HepG2 (cell line): Measurements from ENCODE around the gene MACROH2A1. TPM values are rescaled to one million over a fixed set of nuclear protein-coding genes. Genes with fewer than 3 reads are reported as not detected.

Experiments
- ATAC-seq: fragments of 200-7000 bp; cut with Tn5 transposase; 3 replicates; pipeline ENCODE4 v1.9.1; 2020; ENCODE audit warnings: mild to moderate bottlenecking, moderate library complexity
- BruUV-seq: library from RNA; stranded (reverse); fragments of 400-500 nt; replicated peaks from 2 replicates; lab custom pipeline; 2021; lab: Mats Ljungman, UMichigan
- CTCF ChIA-PET: fragments of 300-600 bp; formaldehyde crosslinking; extraction: SDS; loops from one replicate; lab custom pipeline; 2021; ENCODE audit warnings: low total read pairs, inconsistent platforms, low intra/inter-chr PET ratio; lab: Yijun Ruan, JAX
- POLR2A ChIA-PET: fragments of 350-600 bp; sonication (Branson Sonifier 250); formaldehyde crosslinking; loops from one replicate; lab custom pipeline; 2020; ENCODE audit warnings: antibody characterized with exemption, inconsistent platforms; lab: Yijun Ruan, JAX
- DNase-seq: peaks from one replicate; pipeline ENCODE4 v3.0.0-alpha.2; 2015; ENCODE audit warnings: low spot score
- FAIRE-seq: peaks from 3 replicates; lab custom pipeline; 2011; peaks lifted over from hg19 to GRCh38; lab: Jason Lieb, UNC
- H2AFZ ChIP-seq: one replicate; pipeline ENCODE4 v1.6.1; 2011; ENCODE audit warnings: low read length, inconsistent platforms
- H3K27ac ChIP-seq: fragments of 300-600 bp; 3 replicates; pipeline ENCODE4 v1.8.0; 2011; ENCODE audit warnings: mixed run types, mild to moderate bottlenecking, mixed read lengths, low read length, inconsistent platforms; ENCODE audit not compliant: insufficient read depth; ENCODE audit errors: extremely low read length
- H3K27me3 ChIP-seq, 2 experiments: fragments of 200-600 bp in 1 of 2; 2 replicates in 1 of 2; 3 replicates in 1 of 2; pipeline versions ENCODE4 v1.6.0 to v1.8.0; 2011; ENCODE audit warnings: low read length in 2 of 2, mild to moderate bottlenecking in 2 of 2, moderate library complexity in 2 of 2, inconsistent platforms in 1 of 2; ENCODE audit not compliant: insufficient read depth in 2 of 2, control insufficient read depth in 1 of 2
- H3K36me3 ChIP-seq, 2 experiments: fragments of 200-600 bp in 1 of 2; replicated peaks in 1 of 2; 2 replicates in 1 of 2; 3 replicates in 1 of 2; pipeline versions ENCODE4 v1.5.1 to v1.8.0; 2011; ENCODE audit warnings: low read length in 2 of 2, inconsistent platforms in 1 of 2; ENCODE audit not compliant: insufficient read depth in 2 of 2, control insufficient read depth in 1 of 2
- H3K4me1 ChIP-seq: 2 replicates; pipeline ENCODE4 v1.5.1; 2012; ENCODE audit warnings: low read length, inconsistent platforms; ENCODE audit not compliant: insufficient read depth
- H3K4me2 ChIP-seq: 2 replicates; pipeline ENCODE4 v1.6.0; 2011; ENCODE audit warnings: low read depth, low read length, inconsistent platforms
- H3K4me3 ChIP-seq, 3 experiments: fragments of 200-600 bp in 1 of 3; sonication (generic), shearing (Covaris generic) in 1 of 3; replicated peaks in 1 of 3; 2 replicates each; pipeline ENCODE4 v1.5.1; 2011 to 2016; ENCODE audit warnings: low read length in 3 of 3, inconsistent platforms in 2 of 3, low read depth in 2 of 3, mild to moderate bottlenecking in 2 of 3, control low read depth in 1 of 3, mixed read lengths in 1 of 3; ENCODE audit not compliant: insufficient read depth in 1 of 3
- H3K79me2 ChIP-seq: one replicate; pipeline ENCODE4 v1.6.1; 2011; ENCODE audit warnings: low read length, inconsistent platforms; ENCODE audit not compliant: insufficient read depth
- H3K9ac ChIP-seq: 2 replicates; pipeline ENCODE4 v1.6.0; 2011; ENCODE audit warnings: mild to moderate bottlenecking, low read depth, low read length, inconsistent platforms; ENCODE audit not compliant: insufficient read depth
- H3K9me3 ChIP-seq: 2 replicates; pipeline ENCODE4 v1.5.1; 2012; ENCODE audit warnings: mild to moderate bottlenecking, low read length
- H4K20me1 ChIP-seq: 2 replicates; pipeline ENCODE4 v1.6.0; 2011; ENCODE audit warnings: inconsistent platforms, mild to moderate bottlenecking, low read length, moderate library complexity; ENCODE audit not compliant: insufficient read depth
- GZF1 ChIP-seq: sonication (generic); formaldehyde crosslinking; IDR thresholded peaks from 2 replicates; pipeline ENCODE4 v1.5.1; 2020; ENCODE audit warnings: mild to moderate bottlenecking, missing genetic modification reagents
- HMG20A ChIP-seq: IDR thresholded peaks from 2 replicates; pipeline ENCODE4 v1.6.1; 2016; ENCODE audit warnings: borderline replicate concordance
- KAT7 ChIP-seq: IDR thresholded peaks from 2 replicates; pipeline ENCODE4 v1.6.1; 2018; ENCODE audit warnings: borderline replicate concordance, missing compliant biosample characterization
- POLR2A ChIP-seq, 2 experiments: IDR thresholded peaks; 2 replicates each; pipeline ENCODE4 v1.6.1; 2011; ENCODE audit warnings: low read depth in 2 of 2, low read length in 2 of 2, mild to moderate bottlenecking in 1 of 2, moderate library complexity in 1 of 2; ENCODE audit not compliant: insufficient read depth in 1 of 2
- POLR2G ChIP-seq: fragments of 200-400 bp; formaldehyde crosslinking; IDR thresholded peaks from 2 replicates; pipeline ENCODE4 v1.6.1; 2018; ENCODE audit warnings: mild to moderate bottlenecking, low read depth, low read length, moderate library complexity
- SCMH1 ChIP-seq: sonication (generic); formaldehyde crosslinking; IDR thresholded peaks from 2 replicates; pipeline ENCODE4 v1.9.0; 2021; ENCODE audit warnings: missing genetic modification reagents, mild to moderate bottlenecking, borderline replicate concordance
- ZNF251 ChIP-seq: sonication (generic); formaldehyde crosslinking; IDR thresholded peaks from 2 replicates; pipeline ENCODE4 v1.9.0; 2021; ENCODE audit warnings: mild to moderate bottlenecking, missing genetic modification reagents
- ZNF292 ChIP-seq: sonication (generic); formaldehyde crosslinking; IDR thresholded peaks from 2 replicates; pipeline ENCODE4 v1.8.1; 2022; ENCODE audit warnings: mild to moderate bottlenecking, low read depth, missing genetic modification reagents, borderline replicate concordance
- ZNF556 ChIP-seq: sonication (generic); formaldehyde crosslinking; IDR thresholded peaks from 2 replicates; pipeline ENCODE4 v1.4.0; 2020; ENCODE audit warnings: mild to moderate bottlenecking, missing genetic modification reagents, borderline replicate concordance
- ZNF598 ChIP-seq: sonication (generic); formaldehyde crosslinking; IDR thresholded peaks from 2 replicates; pipeline ENCODE4 v1.5.1; 2020; ENCODE audit warnings: mild to moderate bottlenecking, missing genetic modification reagents, borderline replicate concordance
- WGBS: methylation state at CpG from one replicate; pipeline ENCODE4 v1.1.6; 2017; ENCODE audit warnings: low lambda C conversion rate; 5-methylcytosine and 5-hydroxymethylcytosine counted together
- in situ Hi-C: cut with HindIII; loops from 2 replicates; pipeline ENCODE4 v1.10.0; 2017; ENCODE audit warnings: low pct_unique_long_range_greater_than_20kb; ENCODE audit not compliant: extremely low pct_ligation_motif_present
- intact Hi-C: fragments of 100-400 bp; cut with micrococcal nuclease; formaldehyde crosslinking; loops from one replicate; pipeline ENCODE4 v1.10.0; 2022; ENCODE audit not compliant: unreplicated experiment
- polyA plus RNA-seq, 8 experiments: library from polyadenylated mRNA; depleted of rRNA in 3 of 8; stranded (reverse) in 7 of 8; unstranded in 1 of 8; fragments of >200 nt; fragmentation: Illumina TruSeq in 4 of 8; extraction: Trizol in 4 of 8; gene quantifications; 2 replicates each; pipeline versions ENCODE4 v1.2.1 to v1.2.3, GENCODE V29; 2011 to 2016; ENCODE audit warnings: low read depth in 4 of 8, missing spikeins in 1 of 8, mixed read lengths in 1 of 8; ENCODE audit not compliant: insufficient read depth in 1 of 8
- total RNA-seq, 5 experiments: library from RNA; depleted of rRNA; stranded (reverse); fragments of >200 nt; fragmentation: Illumina TruSeq; extraction: Trizol; gene quantifications; 2 replicates each; pipeline ENCODE4 v1.2.3, GENCODE V29; 2016; ENCODE audit warnings: low read depth in 1 of 5
- TF ChIP-seq, protein P1 (sequence below), 2 experiments: sonication (generic) in 1 of 2; formaldehyde crosslinking in 1 of 2; IDR thresholded peaks; 2 replicates each; pipeline versions ENCODE4 v1.6.1 to v1.9.0; 2014 to 2022; ENCODE audit warnings: antibody characterized with exemption in 1 of 2, borderline replicate concordance in 1 of 2, inconsistent platforms in 1 of 2, low read depth in 1 of 2, missing genetic modification reagents in 1 of 2

MACROH2A1 gene
- total and polyA plus RNA-seq, 2 of the 13 experiments (the other 11 are each of a cell fraction or from before 2014, with no cell fraction given), result 69.1 to 158 TPM

DNA sequence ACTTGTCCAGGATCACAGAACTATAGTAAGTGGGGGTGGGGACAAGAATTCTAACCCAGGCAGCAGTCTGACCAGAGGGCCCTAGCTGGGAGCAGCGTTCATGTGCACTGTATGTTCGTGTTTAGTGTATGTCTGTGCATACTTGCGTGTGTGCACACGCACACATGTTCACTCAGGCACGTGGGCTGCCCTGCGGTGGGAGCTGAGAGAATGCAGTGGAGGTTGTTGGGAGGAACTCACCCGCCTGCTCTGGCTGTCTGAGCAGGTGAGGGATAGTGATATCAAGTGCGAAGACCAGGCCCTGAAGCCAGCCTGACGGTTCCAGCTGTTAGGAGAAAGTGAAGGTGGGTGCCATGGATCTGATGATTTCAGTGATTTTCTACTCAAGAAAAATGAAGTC, 47.2 kb upstream of the MACROH2A1 start:
- in situ Hi-C loops (no loop called here), intact Hi-C loops (no loop called here)
- 61% methylated on average over 9 of the region's 9 CpGs for WGBS
- no TSS peak for BruUV-seq
- Histone ChIP-seq H3K4me1 (no peaks in the 10 kb centered on the region), H3K4me2 (no peak overlapping the region), H3K9me3 (no peaks in the 10 kb centered on the region), H3K79me2 (no peaks in the 10 kb centered on the region), H3K4me3 (no peak overlapping the region), H4K20me1 (no peaks in the 10 kb centered on the region), H3K36me3 (no peaks in the 10 kb centered on the region), H2AFZ (no peak overlapping the region), H3K27me3 (peaks cover 8 to 57% of the 10 kb centered on the region in 2 experiments), H3K9ac (no peak overlapping the region), H3K27ac (no peak overlapping the region)
- ATAC-seq (no peak), FAIRE-seq (no peak), DNase-seq (no peak)
- TF ChIP-seq ZNF251 (CRISPR knock-in tag) (no peak), ZNF292 (CRISPR knock-in tag) (no peak), POLR2G (no peak), POLR2A (IDR thresholded peaks at IDR 0.05; ENCODE audit: insufficient read depth in 1 of 2, low read depth in 2 of 2, low read length in 2 of 2) (no peak), ZNF598 (no peak), HMG20A (CRISPR knock-in tag) (no peak), SCMH1 (no peak), ZNF556 (CRISPR knock-in tag) (no peak), KAT7 (CRISPR knock-in tag) (no peak), GZF1 (CRISPR knock-in tag) (no peak)
- TF ChIP-seq, protein P1, sequence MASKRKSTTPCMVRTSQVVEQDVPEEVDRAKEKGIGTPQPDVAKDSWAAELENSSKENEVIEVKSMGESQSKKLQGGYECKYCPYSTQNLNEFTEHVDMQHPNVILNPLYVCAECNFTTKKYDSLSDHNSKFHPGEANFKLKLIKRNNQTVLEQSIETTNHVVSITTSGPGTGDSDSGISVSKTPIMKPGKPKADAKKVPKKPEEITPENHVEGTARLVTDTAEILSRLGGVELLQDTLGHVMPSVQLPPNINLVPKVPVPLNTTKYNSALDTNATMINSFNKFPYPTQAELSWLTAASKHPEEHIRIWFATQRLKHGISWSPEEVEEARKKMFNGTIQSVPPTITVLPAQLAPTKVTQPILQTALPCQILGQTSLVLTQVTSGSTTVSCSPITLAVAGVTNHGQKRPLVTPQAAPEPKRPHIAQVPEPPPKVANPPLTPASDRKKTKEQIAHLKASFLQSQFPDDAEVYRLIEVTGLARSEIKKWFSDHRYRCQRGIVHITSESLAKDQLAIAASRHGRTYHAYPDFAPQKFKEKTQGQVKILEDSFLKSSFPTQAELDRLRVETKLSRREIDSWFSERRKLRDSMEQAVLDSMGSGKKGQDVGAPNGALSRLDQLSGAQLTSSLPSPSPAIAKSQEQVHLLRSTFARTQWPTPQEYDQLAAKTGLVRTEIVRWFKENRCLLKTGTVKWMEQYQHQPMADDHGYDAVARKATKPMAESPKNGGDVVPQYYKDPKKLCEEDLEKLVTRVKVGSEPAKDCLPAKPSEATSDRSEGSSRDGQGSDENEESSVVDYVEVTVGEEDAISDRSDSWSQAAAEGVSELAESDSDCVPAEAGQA (IDR thresholded peaks at IDR 0.05; ENCODE audit: low read depth), result no peak
- TF ChIP-seq, protein P1 (CRISPR knock-in tag; IDR thresholded peaks at IDR 0.05; ENCODE audit: borderline replicate concordance), result no peak
- CTCF ChIA-PET, result no interaction called here
- POLR2A ChIA-PET, result no interaction called here
